COLO668 (cell line): Measurements from ENCODE around the gene AGAP1.
A peak's percentile ranks its signal among the peaks of the same experiment; 100 is the strongest.

Source experiments
- DNase-seq: peaks from one replicate; lab custom pipeline; 2025; ENCODE audit not compliant: unreplicated experiment; lab: John Stamatoyannopoulos, UW

Gene AGAP1

DNA sequence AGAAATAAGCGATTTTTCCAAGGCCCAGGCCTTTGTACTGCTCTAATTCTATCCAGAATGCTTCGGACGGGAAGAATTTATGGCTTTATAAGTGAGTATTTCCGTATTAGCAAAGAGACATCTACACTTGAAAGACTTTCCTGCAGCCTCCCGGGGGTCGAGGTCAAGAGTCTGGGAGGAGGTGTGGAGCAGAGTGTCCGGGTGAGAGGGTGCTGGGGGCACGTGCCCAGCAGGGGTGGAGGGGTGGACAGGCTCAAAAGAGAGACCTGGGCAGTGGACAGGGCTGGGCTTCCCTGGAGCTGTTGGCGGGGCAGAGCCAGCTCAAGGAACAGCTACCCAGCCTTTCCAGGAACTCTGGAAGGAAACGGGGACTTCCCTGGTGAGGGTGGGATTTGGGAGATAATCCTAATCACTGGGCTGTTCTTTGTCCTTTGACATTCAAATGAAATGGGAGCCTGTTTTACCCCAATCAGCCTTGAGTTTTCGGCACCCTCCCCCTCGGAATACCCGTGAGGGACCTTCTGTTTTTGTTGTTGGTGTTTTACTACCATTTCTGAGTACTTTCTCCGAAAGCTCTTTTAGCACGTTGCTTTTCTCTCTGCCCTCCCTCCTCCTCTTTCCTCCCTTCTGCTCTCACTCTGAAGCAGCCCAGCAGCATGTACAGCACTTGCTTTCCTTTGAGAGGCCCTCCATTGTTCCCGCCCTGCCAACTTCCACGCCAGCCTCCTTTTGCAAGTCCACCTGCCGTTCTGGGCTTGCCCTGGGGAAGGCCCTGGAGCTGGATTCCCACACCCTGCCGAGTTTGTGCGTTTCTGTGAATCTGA is 164.7 kb downstream of the AGAP1 start:
- peak; percentile 23 for DNase-seq

DNA sequence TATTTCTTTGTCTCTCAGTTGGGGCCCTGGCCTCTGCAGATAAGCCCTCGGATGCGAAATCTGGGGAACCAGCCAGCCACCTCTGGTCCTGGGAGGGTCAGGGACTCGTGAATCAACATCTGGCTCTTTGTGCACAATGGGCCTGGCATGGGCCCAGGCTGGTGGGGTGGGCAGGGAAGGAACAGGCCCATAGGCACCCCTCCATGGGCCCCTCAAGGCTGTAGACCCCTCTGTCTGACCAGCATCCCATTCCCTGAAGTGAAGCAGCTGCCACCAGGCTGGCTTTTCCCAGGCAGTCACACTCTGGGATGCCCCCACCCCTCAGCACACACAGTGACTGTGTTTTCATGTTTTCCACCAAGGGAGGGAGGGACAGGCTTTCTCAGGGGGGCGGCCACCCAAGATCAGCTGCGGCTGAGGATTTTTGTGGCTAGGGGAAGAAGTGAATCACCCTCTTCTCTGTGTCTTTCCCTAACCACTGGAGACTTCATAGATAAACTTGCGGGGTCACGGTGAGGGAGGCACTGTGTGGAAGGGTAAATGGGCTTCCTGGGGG is 166.0 kb downstream of the AGAP1 start:
- DNase-seq = no peak

GRCh38 chr2:235660484-235661082 is 166.7 kb downstream of the AGAP1 start:
- DNase-seq = no peak

- DNase-seq = no peak
Measured at GRCh38 chr2:235661167-235661937, 167.5 kb downstream of the AGAP1 start.

- DNase-seq = no peak
Measured at GRCh38 chr2:235661952-235662351, 168.1 kb downstream of the AGAP1 start.

- no peak for DNase-seq
Measured at GRCh38 chr2:235663875-235664274, 170.0 kb downstream of the AGAP1 start.

DNA sequence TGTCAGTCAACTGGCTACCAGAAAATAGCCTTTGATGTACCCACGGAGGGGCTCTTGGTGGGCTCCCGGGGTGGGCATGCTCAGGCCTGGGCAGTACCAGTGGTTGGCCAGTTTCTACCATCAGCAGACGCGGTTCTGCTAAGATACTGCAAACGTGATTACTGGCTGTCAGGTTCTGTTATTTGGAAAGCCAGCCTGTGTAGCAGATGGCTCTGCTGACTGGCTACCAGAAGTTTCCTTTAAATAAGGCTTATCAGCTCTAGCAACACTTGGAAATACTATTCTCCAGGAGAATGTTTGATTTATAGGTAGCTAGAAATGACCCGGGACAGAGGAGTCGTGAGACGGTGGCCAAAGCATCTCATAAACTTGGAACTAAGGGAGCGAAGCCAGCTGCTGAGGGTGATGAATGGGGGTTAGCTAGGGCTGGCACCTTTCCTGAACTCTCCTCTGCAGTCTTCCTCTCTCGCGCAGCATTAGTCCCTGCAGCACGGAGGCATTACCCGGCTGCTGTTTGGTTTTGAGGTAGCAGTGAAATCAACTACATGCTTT is 171.9 kb downstream of the AGAP1 start:
- DNase-seq = no peak

DNA sequence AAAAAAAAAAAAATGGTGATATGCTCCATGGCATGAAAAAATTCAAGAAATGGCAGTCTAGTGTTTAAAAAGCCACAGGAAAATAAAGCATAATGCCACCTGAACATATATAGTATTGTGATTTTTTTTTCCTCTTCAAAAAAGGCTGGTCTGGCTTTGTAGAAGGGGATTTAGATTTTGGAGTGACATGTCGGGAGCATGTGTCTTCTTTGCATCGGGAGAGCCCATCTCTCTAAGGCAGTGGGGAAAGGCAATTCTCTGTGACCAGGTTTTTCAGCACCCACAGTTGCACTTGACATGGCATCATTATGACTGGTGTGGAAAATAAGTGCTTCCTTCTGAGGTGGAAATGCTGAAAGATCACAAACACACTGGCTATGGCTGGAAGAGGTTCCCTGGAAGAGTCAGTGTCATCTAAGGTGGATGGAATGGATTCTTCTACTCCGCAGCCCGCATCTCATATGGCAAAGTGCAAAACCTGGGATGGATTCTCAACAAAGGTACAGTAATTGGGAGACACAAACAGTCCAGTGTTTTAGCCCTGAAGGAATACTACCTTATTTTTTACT is 172.5 kb downstream of the AGAP1 start:
- peak; percentile 53 for DNase-seq

- no peak for DNase-seq
Measured at GRCh38 chr2:235668782-235669181, 174.9 kb downstream of the AGAP1 start.

- DNase-seq = peak; percentile 90
Measured at GRCh38 chr2:235669269-235669831, 175.5 kb downstream of the AGAP1 start.

DNA sequence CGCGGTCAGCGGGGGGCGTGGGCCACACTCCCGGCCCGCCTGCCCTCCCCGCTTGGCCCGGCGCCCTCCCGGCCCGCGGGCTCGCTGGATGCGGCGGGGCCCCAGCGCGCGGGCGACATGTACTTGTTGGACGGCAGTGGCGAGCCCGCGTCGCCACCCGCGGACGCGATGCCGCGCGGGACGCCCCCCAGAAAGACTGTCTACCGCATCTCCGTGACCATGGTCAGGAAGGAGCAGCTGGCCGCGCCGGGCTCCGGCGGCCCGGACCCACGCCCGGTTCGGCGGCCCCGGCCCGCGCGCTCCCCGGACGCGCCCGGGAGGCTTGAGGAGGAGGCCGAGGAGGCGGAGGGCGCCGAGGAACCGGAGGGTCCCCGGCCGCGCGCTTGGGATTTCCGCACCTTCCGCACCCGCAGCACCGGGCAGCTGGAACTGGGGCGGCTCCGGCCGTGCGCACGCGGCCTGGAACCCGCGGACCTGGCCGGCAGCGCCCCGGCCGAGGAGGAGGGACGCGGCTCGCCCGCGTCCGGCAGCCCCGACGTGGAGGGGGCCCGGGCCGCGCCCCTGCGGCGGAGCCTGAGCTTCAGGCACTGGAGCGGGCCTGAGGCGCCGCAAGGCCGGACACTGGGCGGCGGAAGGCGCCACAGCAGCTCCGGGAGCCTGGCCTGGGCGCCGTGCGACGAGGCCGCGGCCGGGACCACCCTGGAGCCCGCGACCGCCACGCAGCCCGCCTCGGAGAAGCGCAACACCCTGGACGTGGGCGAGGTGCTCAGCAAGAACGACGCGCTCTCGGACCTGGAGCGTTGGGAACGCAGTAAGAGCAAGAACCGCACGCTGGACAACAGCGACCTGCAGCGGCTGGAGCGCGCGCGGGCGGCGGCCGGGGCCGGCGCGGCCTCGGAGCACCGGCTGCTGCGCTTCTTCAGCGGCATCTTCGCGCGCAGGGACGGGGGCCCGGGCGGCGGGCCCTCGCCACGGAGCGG is 176.4 kb downstream of the AGAP1 start:
- DNase-seq = peak; percentile 75

GRCh38 chr2:235670974-235671787 is 177.3 kb downstream of the AGAP1 start:
- DNase-seq = peak; percentile 82

DNA sequence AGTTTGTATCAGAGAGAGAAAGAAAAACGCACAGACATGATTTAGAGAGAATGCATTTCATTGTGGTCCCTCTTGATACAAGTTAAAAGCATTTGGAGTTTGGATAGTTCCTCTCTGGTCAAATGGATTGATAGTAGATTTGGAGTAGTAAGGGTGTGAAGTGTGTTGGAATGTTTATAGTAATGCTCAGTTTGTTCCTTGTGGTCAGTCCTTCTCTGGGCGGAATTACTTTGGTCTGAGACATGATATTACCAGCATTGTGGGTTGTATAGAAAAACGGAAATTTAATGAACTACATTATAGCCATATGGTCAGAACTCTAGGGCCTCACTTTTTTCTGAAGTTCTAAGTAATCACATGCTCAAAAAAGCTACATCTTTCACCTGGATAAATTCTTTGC is 178.9 kb downstream of the AGAP1 start:
- DNase-seq = no peak

- DNase-seq = no peak
Measured at GRCh38 chr2:235674146-235674545, 180.3 kb downstream of the AGAP1 start.

DNA sequence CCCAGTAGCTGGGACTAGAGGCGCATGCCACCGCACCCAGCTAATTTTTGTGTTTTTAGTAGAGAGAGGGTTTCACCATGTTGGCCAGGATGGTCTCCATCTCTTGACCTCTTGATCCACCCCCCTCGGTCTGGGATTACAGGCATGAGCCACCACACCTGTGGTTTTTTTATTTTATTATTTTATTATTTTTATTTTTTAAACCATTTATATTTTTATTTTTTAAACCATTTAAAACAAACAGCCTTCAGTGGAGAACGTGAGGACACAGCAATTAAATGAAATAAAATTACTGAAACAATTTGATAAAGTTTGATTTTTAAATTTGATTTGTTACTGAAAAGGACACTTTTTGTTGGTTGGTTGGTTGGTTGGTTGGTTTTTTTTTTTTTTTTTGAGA is 181.0 kb downstream of the AGAP1 start:
- no peak for DNase-seq

GRCh38 chr2:235675678-235676535 is 182.1 kb downstream of the AGAP1 start:
- no peak for DNase-seq

- no peak for DNase-seq
Measured at GRCh38 chr2:235676536-235676799, 182.6 kb downstream of the AGAP1 start.

DNA sequence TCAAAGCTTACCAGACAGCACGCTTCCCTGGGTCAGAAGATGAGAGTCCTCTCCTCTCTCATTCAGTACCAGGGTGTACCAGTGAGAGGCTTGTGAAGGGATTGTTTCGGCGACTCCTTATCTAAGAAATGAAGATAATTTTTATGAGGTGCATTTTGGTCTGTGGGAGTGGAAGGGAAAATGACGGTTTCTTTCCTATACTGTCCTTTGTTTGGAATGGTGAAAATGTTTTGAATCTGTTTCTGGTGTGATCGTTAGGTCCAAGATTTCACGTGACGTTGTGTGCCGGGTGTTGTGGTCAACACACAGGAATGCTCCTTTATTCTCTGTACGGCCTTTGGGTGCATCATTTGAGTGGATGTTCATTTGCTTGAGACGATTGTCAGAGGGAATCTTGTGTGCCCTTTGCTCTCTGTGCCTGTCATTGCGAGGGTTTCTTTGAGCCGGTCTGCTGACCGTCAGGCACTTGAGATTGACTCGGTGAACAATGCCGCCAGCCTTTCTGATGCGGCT is 183.5 kb downstream of the AGAP1 start:
- no peak for DNase-seq
